HEK293 (cell line): ENCODE measurements around the gene NAGLU.
A peak's percentile ranks its signal among the peaks of the same experiment; 100 is the strongest.

Experiments
- HIC1 ChIP-seq: fragments of 450-650 bp; formaldehyde crosslinking; IDR thresholded peaks from 2 replicates; pipeline ENCODE4 v1.5.1; 2016; ENCODE audit warnings: missing biosample characterization, missing genetic modification characterization
- KLF9 ChIP-seq: fragments of 450-650 bp; formaldehyde crosslinking; IDR thresholded peaks from 2 replicates; pipeline ENCODE4 v1.5.1; 2016; ENCODE audit warnings: missing biosample characterization, missing genetic modification characterization, low read depth
- OSR2 ChIP-seq: fragments of 450-650 bp; formaldehyde crosslinking; IDR thresholded peaks from 2 replicates; pipeline ENCODE4 v1.5.1; 2016; ENCODE audit warnings: missing biosample characterization, missing genetic modification characterization
- PBX3 ChIP-seq: sonication (generic); formaldehyde crosslinking; IDR thresholded peaks from 2 replicates; pipeline ENCODE4 v1.8.1; 2022; ENCODE audit warnings: mild to moderate bottlenecking, moderate library complexity, missing genetic modification reagents
- PRDM2 ChIP-seq: fragments of 450-650 bp; formaldehyde crosslinking; IDR thresholded peaks from 2 replicates; pipeline ENCODE4 v1.5.1; 2016; ENCODE audit warnings: missing biosample characterization, missing genetic modification characterization, borderline replicate concordance
- SCRT2 ChIP-seq: fragments of 450-650 bp; formaldehyde crosslinking; IDR thresholded peaks from 2 replicates; pipeline ENCODE4 v1.5.1; 2016; ENCODE audit warnings: missing biosample characterization, missing genetic modification characterization
- SP2 ChIP-seq: fragments of 450-650 bp; formaldehyde crosslinking; IDR thresholded peaks from 2 replicates; pipeline ENCODE4 v1.5.1; 2016; ENCODE audit warnings: missing biosample characterization, missing genetic modification characterization
- TRIM28 ChIP-seq: IDR thresholded peaks from 2 replicates; pipeline ENCODE4 v1.6.1; 2011; ENCODE audit warnings: low read length, control low read depth, borderline replicate concordance
- ZBTB10 ChIP-seq: fragments of 450-650 bp; formaldehyde crosslinking; IDR thresholded peaks from 2 replicates; pipeline ENCODE4 v1.5.1; 2016; ENCODE audit warnings: missing biosample characterization, missing genetic modification characterization
- ZBTB17 ChIP-seq: fragments of 450-650 bp; formaldehyde crosslinking; IDR thresholded peaks from 2 replicates; pipeline ENCODE4 v1.5.1; 2016; ENCODE audit warnings: missing biosample characterization, missing genetic modification characterization
- ZBTB7A ChIP-seq: fragments of 450-650 bp; formaldehyde crosslinking; IDR thresholded peaks from 2 replicates; pipeline ENCODE4 v1.5.1; 2016; ENCODE audit warnings: low read depth, missing biosample characterization, missing genetic modification characterization
- ZFHX2 ChIP-seq: fragments of 450-650 bp; formaldehyde crosslinking; conservative IDR thresholded peaks from 2 replicates; pipeline ENCODE4 v1.5.1; 2016; ENCODE audit warnings: missing biosample characterization, missing genetic modification characterization
- ZNF140 ChIP-seq: fragments of 450-650 bp; formaldehyde crosslinking; IDR thresholded peaks from 2 replicates; pipeline ENCODE4 v1.5.1; 2016; ENCODE audit warnings: missing biosample characterization, missing genetic modification characterization
- ZNF2 ChIP-seq: fragments of 450-650 bp; formaldehyde crosslinking; IDR thresholded peaks from 2 replicates; pipeline ENCODE4 v1.5.1; 2016; ENCODE audit warnings: missing biosample characterization, missing genetic modification characterization
- ZNF223 ChIP-seq: fragments of 450-650 bp; formaldehyde crosslinking; IDR thresholded peaks from 2 replicates; pipeline ENCODE4 v1.5.1; 2016; ENCODE audit warnings: missing biosample characterization, missing genetic modification characterization
- ZNF24 ChIP-seq: fragments of 450-650 bp; formaldehyde crosslinking; IDR thresholded peaks from 2 replicates; pipeline ENCODE4 v1.5.1; 2016; ENCODE audit warnings: missing biosample characterization, missing genetic modification characterization
- ZNF335 ChIP-seq: fragments of 450-650 bp; formaldehyde crosslinking; conservative IDR thresholded peaks from 2 replicates; pipeline ENCODE4 v1.5.1; 2016; ENCODE audit warnings: missing biosample characterization, missing genetic modification characterization
- ZNF394 ChIP-seq: fragments of 450-650 bp; formaldehyde crosslinking; IDR thresholded peaks from 2 replicates; pipeline ENCODE4 v1.5.1; 2016; ENCODE audit warnings: missing biosample characterization, missing genetic modification characterization, mild to moderate bottlenecking, moderate library complexity, borderline replicate concordance
- ZNF423 ChIP-seq: fragments of 450-650 bp; formaldehyde crosslinking; IDR thresholded peaks from 2 replicates; pipeline ENCODE4 v1.5.1; 2016; ENCODE audit warnings: missing biosample characterization, missing genetic modification characterization
- ZNF433 ChIP-seq: fragments of 450-650 bp; formaldehyde crosslinking; IDR thresholded peaks from 2 replicates; pipeline ENCODE4 v1.5.1; 2016; ENCODE audit warnings: missing biosample characterization, missing genetic modification characterization, low read depth
- ZNF501 ChIP-seq: fragments of 450-650 bp; formaldehyde crosslinking; IDR thresholded peaks from 2 replicates; pipeline ENCODE4 v1.5.1; 2016; ENCODE audit warnings: missing biosample characterization, missing genetic modification characterization
- ZNF521 ChIP-seq: fragments of 450-650 bp; formaldehyde crosslinking; IDR thresholded peaks from 2 replicates; pipeline ENCODE4 v1.5.1; 2017; ENCODE audit warnings: missing biosample characterization, mild to moderate bottlenecking, missing genetic modification characterization
- ZNF561 ChIP-seq: fragments of 450-650 bp; IDR thresholded peaks from 2 replicates; pipeline ENCODE4 v1.5.1; 2018; ENCODE audit warnings: missing biosample characterization, missing genetic modification characterization, borderline replicate concordance
- ZNF610 ChIP-seq: fragments of 450-650 bp; formaldehyde crosslinking; IDR thresholded peaks from 2 replicates; pipeline ENCODE4 v1.5.1; 2016; ENCODE audit warnings: missing biosample characterization, missing genetic modification characterization, borderline replicate concordance
- ZNF629 ChIP-seq: fragments of 450-650 bp; formaldehyde crosslinking; IDR thresholded peaks from 2 replicates; pipeline ENCODE4 v1.5.1; 2017; ENCODE audit warnings: missing biosample characterization, missing genetic modification characterization
- ZNF664 ChIP-seq: fragments of 450-650 bp; formaldehyde crosslinking; IDR thresholded peaks from 2 replicates; pipeline ENCODE4 v1.5.1; 2016; ENCODE audit warnings: missing biosample characterization, missing genetic modification characterization
- ZNF76 ChIP-seq: fragments of 450-650 bp; formaldehyde crosslinking; IDR thresholded peaks from 2 replicates; pipeline ENCODE4; 2016; ENCODE audit warnings: low read depth, missing biosample characterization, missing genetic modification characterization, borderline replicate concordance
- ZSCAN30 ChIP-seq: fragments of 450-650 bp; IDR thresholded peaks from 2 replicates; pipeline ENCODE4 v1.5.1; 2018; ENCODE audit warnings: missing biosample characterization, mild to moderate bottlenecking, missing genetic modification characterization, moderate library complexity

The NAGLU gene

GRCh38 chr17:42536372-42537155 is 523 bp downstream of the NAGLU start (continued):
- no peak for TF ChIP-seq ZNF140 (tag by site-specific recombination)
- TF ChIP-seq ZSCAN30, result peak; percentile 8; the same call in 1 of the 2 replicates
- TF ChIP-seq ZNF223, result no peak
- TF ChIP-seq ZNF664, result no peak
- peak; percentile 72 for TF ChIP-seq ZBTB10 (tag by site-specific recombination)
- TF ChIP-seq ZNF423 (tag by site-specific recombination), result peak; percentile 68
- no peak for TF ChIP-seq PRDM2 (tag by site-specific recombination)
- TF ChIP-seq ZNF2 (tag by site-specific recombination), result peak; percentile 91
- peak; percentile 83 for TF ChIP-seq SCRT2 (tag by site-specific recombination)
- TF ChIP-seq ZNF629 (tag by site-specific recombination), result peak; percentile 69
- no peak for TF ChIP-seq ZNF394
- TF ChIP-seq ZBTB17 (tag by site-specific recombination), result peak; percentile 55
- TF ChIP-seq KLF9, result peak; percentile 86
- 0 out of 2 replicates have a peak, but pooled peaks have one; percentile 36 for TF ChIP-seq ZNF561 (tag by site-specific recombination)
- TF ChIP-seq OSR2 (tag by site-specific recombination), result peak; percentile 35
- TF ChIP-seq SP2, result peak; percentile 72
- peak; percentile 53; the same call in 1 of the 2 replicates for TF ChIP-seq TRIM28
- no peak; the same call in 1 of the 2 replicates for TF ChIP-seq PBX3 (CRISPR knock-in tag)
- peak; percentile 53 for TF ChIP-seq ZNF335 (tag by site-specific recombination)
- TF ChIP-seq ZNF610 (tag by site-specific recombination), result 0 out of 2 replicates have a peak, but pooled peaks have one; percentile 55
- peak; percentile 74; the same call in 1 of the 2 replicates for TF ChIP-seq ZNF24 (tag by site-specific recombination)
- peak; percentile 42; the same call in 1 of the 2 replicates for TF ChIP-seq ZNF76 (tag by site-specific recombination)
- TF ChIP-seq ZBTB7A (tag by site-specific recombination), result peak; percentile 62; the same call in 1 of the 2 replicates
- no peak for TF ChIP-seq ZNF521 (tag by site-specific recombination)
- peak; percentile 81 for TF ChIP-seq HIC1 (tag by site-specific recombination)
- TF ChIP-seq ZNF433 (tag by site-specific recombination), result no peak
- 0 out of 2 replicates have a peak, but pooled peaks have one; percentile 35 for TF ChIP-seq ZNF501
- TF ChIP-seq ZFHX2 (tag by site-specific recombination), result peak; percentile 66
